Peyer's patch (tissue), 4 donors: Measurements from ENCODE around the gene ISCA1. TPM values are rescaled to one million over a fixed set of nuclear protein-coding genes. Genes with fewer than 3 reads are reported as not detected.

ENCODE experiments used
- DNase-seq, 3 donors: peaks; one replicate each; pipeline ENCODE4 v3.0.0-alpha.2; 2017 to 2019
- H3K27ac ChIP-seq, 4 donors: fragments of 200-600 bp; sonication (generic); one replicate each; pipeline ENCODE4 v1.5.1; 2016 to 2019
- H3K27me3 ChIP-seq, 2 donors: fragments of 200-600 bp; sonication (generic); one replicate each; pipeline ENCODE4 v1.5.1; 2019
- H3K36me3 ChIP-seq, 3 donors: fragments of 200-600 bp; sonication (generic); one replicate each; pipeline ENCODE4 v1.5.1; 2016 to 2019
- H3K4me1 ChIP-seq, 4 donors: fragments of 200-600 bp; sonication (generic); one replicate each; pipeline ENCODE4 v1.5.1; 2016 to 2019
- H3K4me3 ChIP-seq, 4 donors: fragments of 200-600 bp; sonication (generic); 1 replicate in 3 of 4; 2 replicates in 1 of 4; pipeline ENCODE4 v1.5.1; 2016 to 2019; ENCODE audit warnings: mild to moderate bottlenecking in 1 of 4
- H3K9me3 ChIP-seq, 4 donors: fragments of 200-600 bp; sonication (generic); one replicate each; pipeline ENCODE4 v1.5.1; 2016 to 2019; ENCODE audit warnings: mild to moderate bottlenecking in 1 of 4
- POLR2A ChIP-seq, 2 donors: fragments of 450-650 bp; IDR thresholded peaks; one replicate each; pipeline ENCODE4 v1.5.1; 2017; ENCODE audit warnings: antibody characterized with exemption in 2 of 2, mild to moderate bottlenecking in 2 of 2, moderate library complexity in 2 of 2
- total RNA-seq, 4 donors: library from RNA; depleted of rRNA; stranded (reverse); fragments of >200 nt; gene quantifications; one replicate each; pipeline ENCODE4 v1.1.0, GENCODE V29; 2016
- TF ChIP-seq, protein P1 (sequence below), 6 experiments: fragments of 450-650 bp in 4 of 6; fragments of 200-600 bp in 2 of 6; sonication (generic) in 1 of 6; IDR thresholded peaks; one replicate each; pipeline ENCODE4 v1.5.1; 2017 to 2019; ENCODE audit warnings: antibody characterized with exemption in 6 of 6, mild to moderate bottlenecking in 3 of 6, moderate library complexity in 1 of 6

ISCA1 gene
- total RNA-seq, 4 donors from 2014 or later, result 13.8 to 35.8 (median 31.9) TPM

DNA sequence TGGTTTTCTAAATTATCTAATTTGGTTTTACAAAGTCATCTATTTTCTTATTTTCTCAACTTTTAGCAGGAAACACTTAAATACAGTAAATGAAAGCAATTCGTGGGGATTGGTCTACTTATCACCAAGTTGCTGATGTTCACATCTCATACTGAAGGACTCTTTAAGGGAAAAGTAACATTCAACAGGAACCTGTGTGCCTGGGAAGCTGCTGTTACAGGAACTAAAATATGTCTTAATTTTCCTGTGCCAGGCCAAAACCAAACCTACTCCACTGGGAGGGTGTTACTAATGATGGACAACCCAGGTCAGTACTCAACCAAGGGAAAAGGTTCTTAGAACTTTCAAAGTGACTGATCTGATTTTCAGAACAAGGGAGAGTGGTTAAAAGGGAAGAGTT lies 5.3 kb downstream of the ISCA1 start:
- Histone ChIP-seq H3K36me3 (peaks cover 0 to 22% (median 0%) of the 10 kb centered on the region in 3 donors), H3K27ac (no peak overlapping the region), H3K4me1 (peaks cover 0 to 22% (median 0%) of the 10 kb centered on the region in 4 donors), H3K27me3 (no peaks in the 10 kb centered on the region), H3K4me3 (no peak overlapping the region), H3K9me3 (no peaks in the 10 kb centered on the region)
- DNase-seq, result no peak
- TF ChIP-seq, protein P1, sequence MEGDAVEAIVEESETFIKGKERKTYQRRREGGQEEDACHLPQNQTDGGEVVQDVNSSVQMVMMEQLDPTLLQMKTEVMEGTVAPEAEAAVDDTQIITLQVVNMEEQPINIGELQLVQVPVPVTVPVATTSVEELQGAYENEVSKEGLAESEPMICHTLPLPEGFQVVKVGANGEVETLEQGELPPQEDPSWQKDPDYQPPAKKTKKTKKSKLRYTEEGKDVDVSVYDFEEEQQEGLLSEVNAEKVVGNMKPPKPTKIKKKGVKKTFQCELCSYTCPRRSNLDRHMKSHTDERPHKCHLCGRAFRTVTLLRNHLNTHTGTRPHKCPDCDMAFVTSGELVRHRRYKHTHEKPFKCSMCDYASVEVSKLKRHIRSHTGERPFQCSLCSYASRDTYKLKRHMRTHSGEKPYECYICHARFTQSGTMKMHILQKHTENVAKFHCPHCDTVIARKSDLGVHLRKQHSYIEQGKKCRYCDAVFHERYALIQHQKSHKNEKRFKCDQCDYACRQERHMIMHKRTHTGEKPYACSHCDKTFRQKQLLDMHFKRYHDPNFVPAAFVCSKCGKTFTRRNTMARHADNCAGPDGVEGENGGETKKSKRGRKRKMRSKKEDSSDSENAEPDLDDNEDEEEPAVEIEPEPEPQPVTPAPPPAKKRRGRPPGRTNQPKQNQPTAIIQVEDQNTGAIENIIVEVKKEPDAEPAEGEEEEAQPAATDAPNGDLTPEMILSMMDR (IDR thresholded peaks at IDR 0.05), result no peak
- TF ChIP-seq POLR2A (IDR thresholded peaks at IDR 0.05), result no peak

DNA sequence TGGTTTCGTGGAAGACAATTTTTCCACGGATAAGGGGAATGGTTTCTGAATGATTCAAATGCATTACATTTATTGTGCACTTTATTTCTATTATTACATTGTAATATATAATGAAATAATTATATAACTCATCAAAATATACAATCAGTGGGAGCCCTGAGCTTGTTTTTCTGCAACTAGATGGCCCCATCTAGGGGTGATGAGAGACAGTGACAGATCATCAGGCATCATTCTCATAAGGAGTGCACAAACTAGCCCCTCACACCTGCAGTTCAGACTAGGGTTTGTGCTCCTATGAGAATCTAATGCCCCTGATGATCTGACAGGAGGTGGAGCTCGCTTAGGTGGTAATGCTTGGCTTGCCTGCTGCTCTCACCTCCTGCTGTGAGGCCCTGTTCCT lies 6.4 kb downstream of the ISCA1 start:
- Histone ChIP-seq H3K36me3 (peaks cover 0 to 31% (median 0%) of the 10 kb centered on the region in 3 donors), H3K4me1 (peaks cover 0 to 17% (median 0%) of the 10 kb centered on the region in 4 donors), H3K27ac (no peak overlapping the region), H3K9me3 (no peaks in the 10 kb centered on the region), H3K27me3 (no peaks in the 10 kb centered on the region), H3K4me3 (no peak overlapping the region)
- no peak for TF ChIP-seq POLR2A (IDR thresholded peaks at IDR 0.05)
- TF ChIP-seq, protein P1 (IDR thresholded peaks at IDR 0.05), result no peak
- DNase-seq, result no peak

DNA sequence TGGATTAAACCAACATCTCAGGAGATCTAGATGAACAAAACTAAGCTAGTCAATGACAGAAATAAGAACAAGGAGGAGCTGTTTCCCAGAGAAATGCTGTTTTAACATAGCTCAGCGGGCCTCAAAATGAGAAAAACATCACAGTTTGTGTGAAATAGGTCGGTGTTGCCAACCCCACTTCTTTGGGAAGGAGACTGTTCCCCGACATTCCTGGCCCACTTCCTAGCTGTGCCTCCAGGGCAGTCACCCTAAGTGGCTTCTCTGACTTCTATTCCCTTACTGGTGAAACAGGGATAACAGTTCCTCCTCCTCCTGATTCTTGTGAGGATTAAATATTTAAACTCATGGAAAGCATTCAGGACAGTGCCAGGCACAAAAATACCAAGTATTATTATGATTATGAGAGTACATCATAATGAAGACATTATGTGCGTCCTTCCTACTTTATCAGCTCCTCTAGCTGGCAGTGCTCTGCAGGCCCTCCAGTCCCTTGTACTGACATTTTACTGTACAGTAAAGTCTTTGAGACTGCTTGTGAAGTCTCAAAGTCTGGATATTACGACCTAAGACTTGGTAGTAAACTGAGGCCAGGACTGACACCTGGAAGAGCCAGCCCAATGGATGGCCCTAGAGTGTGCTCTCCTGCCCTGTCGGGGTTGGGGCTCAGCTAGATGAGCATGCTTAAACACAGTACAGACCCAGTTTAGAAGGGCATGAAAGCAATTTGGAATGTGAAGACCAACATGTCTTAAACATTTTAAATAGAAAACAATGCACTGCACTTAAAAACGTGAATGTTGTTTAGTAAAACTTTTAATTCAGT lies 7.3 kb downstream of the ISCA1 start:
- DNase-seq, result no peak
- TF ChIP-seq POLR2A (IDR thresholded peaks at IDR 0.05), result no peak
- TF ChIP-seq, protein P1 (IDR thresholded peaks at IDR 0.05), result no peak
- H3K9me3 ChIP-seq, result no peaks in the 10 kb centered on the region
- H3K36me3 ChIP-seq, result peaks cover 0 to 33% (median 0%) of the 10 kb centered on the region in 3 donors
- no peak overlapping the region for H3K27ac ChIP-seq
- peaks cover 0 to 8% (median 0%) of the 10 kb centered on the region in 4 donors for H3K4me1 ChIP-seq
- no peaks in the 10 kb centered on the region for H3K27me3 ChIP-seq
- H3K4me3 ChIP-seq, result no peak overlapping the region

DNA sequence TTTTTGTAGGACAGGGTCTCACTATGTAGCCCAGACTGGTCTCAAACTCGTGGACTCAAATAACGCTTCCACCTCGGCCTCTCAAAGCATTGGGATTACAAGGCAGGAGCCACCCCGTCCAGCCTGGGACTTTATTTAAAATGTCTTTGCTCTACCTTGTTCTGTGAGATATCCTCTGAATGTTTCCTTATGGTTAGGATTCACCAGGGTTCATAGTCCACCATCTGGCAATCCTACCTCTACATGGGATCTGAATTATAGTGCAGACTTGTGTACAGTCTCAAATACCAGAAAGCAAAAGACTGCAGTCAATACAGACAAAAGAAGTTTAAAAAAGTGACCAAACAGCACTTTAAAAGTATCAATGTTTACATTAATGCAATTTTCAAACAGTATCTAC lies 10.1 kb downstream of the ISCA1 start:
- no peak for DNase-seq
- Histone ChIP-seq H3K27me3 (no peaks in the 10 kb centered on the region), H3K4me3 (no peak overlapping the region), H3K36me3 (peaks cover 0 to 33% (median 0%) of the 10 kb centered on the region in 3 donors), H3K27ac (no peak overlapping the region), H3K4me1 (peaks cover 0 to 3% (median 0%) of the 10 kb centered on the region in 4 donors), H3K9me3 (no peaks in the 10 kb centered on the region)
- no peak for TF ChIP-seq POLR2A (IDR thresholded peaks at IDR 0.05)
- TF ChIP-seq, protein P1 (IDR thresholded peaks at IDR 0.05), result no peak

DNA sequence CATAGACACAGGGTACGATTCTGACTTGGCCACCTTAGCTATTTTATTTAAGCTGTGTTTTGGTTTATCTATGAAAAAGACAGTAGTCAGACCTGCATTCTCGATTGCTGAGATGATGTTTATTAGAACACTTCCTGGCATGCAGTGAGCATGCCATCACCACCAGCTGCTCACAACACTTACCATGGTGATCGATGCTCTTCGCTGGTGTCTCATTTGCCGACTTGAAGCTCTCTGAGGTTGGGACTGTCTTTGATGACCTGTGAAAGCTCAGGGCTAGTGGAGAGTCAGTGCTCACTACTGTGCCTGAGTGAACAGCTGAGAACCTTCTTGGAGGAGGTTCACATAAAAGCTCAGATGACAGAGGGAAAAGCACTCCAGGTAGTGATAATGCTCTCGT lies 18.5 kb downstream of the ISCA1 start:
- no peak overlapping the region for H3K27ac ChIP-seq
- no peaks in the 10 kb centered on the region for H3K9me3 ChIP-seq
- H3K4me3 ChIP-seq, result no peak overlapping the region
- DNase-seq, result no peak
- TF ChIP-seq, protein P1 (IDR thresholded peaks at IDR 0.05), result no peak
- no peak for TF ChIP-seq POLR2A (IDR thresholded peaks at IDR 0.05)
- no peaks in the 10 kb centered on the region for H3K27me3 ChIP-seq
- peaks cover 0 to 19% (median 0%) of the 10 kb centered on the region in 3 donors for H3K36me3 ChIP-seq
- no peaks in the 10 kb centered on the region for H3K4me1 ChIP-seq
